Right lobe of liver (tissue), 6 donors: ENCODE measurements around the gene C1orf105. TPM values are rescaled to one million over a fixed set of nuclear protein-coding genes. Genes with fewer than 3 reads are reported as not detected.

Experiments used
- ATAC-seq, 4 donors: fragments of 200-7000 bp; cut with Tn5 transposase; one replicate each; pipeline ENCODE4 v1.9.1; 2020; ENCODE audit warnings: mild to moderate bottlenecking in 4 of 4, moderate library complexity in 4 of 4
- DNase-seq, 3 donors: peaks; one replicate each; pipeline ENCODE4 v3.0.0-alpha.2; 2020
- H3K27ac ChIP-seq, 3 donors: fragments of 200-600 bp; one replicate each; pipeline ENCODE4 v1.8.0; 2022
- H3K27me3 ChIP-seq, 2 donors: fragments of 200-600 bp; one replicate each; pipeline ENCODE4 v1.8.0; 2022
- H3K36me3 ChIP-seq, 4 donors: fragments of 200-600 bp; sonication (generic) in 1 of 4; one replicate each; pipeline versions ENCODE4 v1.5.1 to v1.8.0; 2017 to 2022; ENCODE audit warnings: control low read depth in 1 of 4
- H3K4me1 ChIP-seq, 4 donors: fragments of 200-600 bp; sonication (generic) in 1 of 4; one replicate each; pipeline versions ENCODE4 v1.5.1 to v1.8.0; 2017 to 2022; ENCODE audit warnings: control low read depth in 1 of 4
- H3K4me3 ChIP-seq, 3 donors: fragments of 200-600 bp; one replicate each; pipeline ENCODE4 v1.8.0; 2022
- H3K9me3 ChIP-seq, 4 donors: fragments of 200-600 bp; sonication (generic) in 1 of 4; one replicate each; pipeline versions ENCODE4 v1.5.1 to v1.8.0; 2017 to 2022; ENCODE audit warnings: control low read depth in 1 of 4
- CTCF ChIP-seq, 4 donors: fragments of 200-600 bp in 3 of 4; fragments of 450-650 bp in 1 of 4; IDR thresholded peaks; one replicate each; pipeline versions ENCODE4 v1.5.1 to v1.8.0; 2016 to 2022; ENCODE audit warnings: antibody characterized with exemption in 4 of 4, mild to moderate bottlenecking in 2 of 4
- POLR2A ChIP-seq: fragments of 450-650 bp; IDR thresholded peaks from one replicate; pipeline ENCODE4 v1.6.1; 2017; ENCODE audit warnings: antibody characterized with exemption, mild to moderate bottlenecking
- WGBS: methylation state at CpG from one replicate; pipeline ENCODE4 v1.1.6; 2018; ENCODE audit warnings: low coverage, low lambda C conversion rate; ENCODE audit not compliant: insufficient coverage; ENCODE audit errors: missing lambda C conversion rate; 5-methylcytosine and 5-hydroxymethylcytosine counted together
- intact Hi-C, 2 donors: fragments of 100-400 bp; cut with DNase I; formaldehyde crosslinking; loops; one replicate each; pipeline versions ENCODE4 v1.11.2 to v1.14.1; 2022
- total RNA-seq, 6 experiments: library from RNA; depleted of rRNA in 2 of 6; stranded (reverse); fragments of >200 nt in 2 of 6; fragmentation: NEBNext Ultra II Directional in 3 of 6; extraction: Animal tissue kit (Norgen Biotek cat#: 25700) in 3 of 6; gene quantifications; one replicate each; pipeline versions ENCODE4 v1.1.0 to v1.2.4, GENCODE V29; 2016 to 2023
- donor health status: DM: no; HTN: yes; CAD: no.
- donor health status: DM: no; HTN: no; CAD: no.
- donor health status: DM: no; HTN: no; CAD: no.
- donor health status: DM: no; HTN: yes; CAD: no.
- donor health status: DM: no; HTN: yes; CAD: no.

C1orf105 gene
- total RNA-seq, 6 experiments from 2014 or later = 0.24 to 1.3 (median 0.46) TPM; not detected in 2

GRCh38 chr1:172449585-172450523 is 29.4 kb downstream of the C1orf105 start:
- Histone ChIP-seq H3K9me3 (no peaks in the 10 kb centered on the region), H3K4me3 (peak overlapping the region in 1 of 3 donors; percentile 17), H3K36me3 (no peaks in the 10 kb centered on the region), H3K4me1 (peaks cover 0 to 21% (median 2%) of the 10 kb centered on the region in 4 donors), H3K27me3 (no peaks in the 10 kb centered on the region), H3K27ac (peak overlapping the region; percentile 17 to 66 (median 25))
- peak; percentile 81 to 94 (median 92) for ATAC-seq
- DNase-seq = peak; percentile 58 to 78 (median 74)
- intact Hi-C loops = loop anchor here (10.0 kb wide), 2 partner anchors 265 to 275 kb away; no protein-coding TSS in a partner anchor
- peak; percentile 82 to 94 (median 84) for TF ChIP-seq CTCF (IDR thresholded peaks at IDR 0.05)
- no peak for TF ChIP-seq POLR2A
- 53% methylated on average over 9 of the region's 18 CpGs for WGBS

- intact Hi-C loops = loop anchor here in 1 of 2 donors (10.0 kb wide), 1 partner anchor 264 kb away; no protein-coding TSS in a partner anchor
- Histone ChIP-seq H3K36me3 (no peaks in the 10 kb centered on the region), H3K27me3 (no peaks in the 10 kb centered on the region), H3K4me3 (peak overlapping the region in 1 of 3 donors; percentile 17), H3K9me3 (no peaks in the 10 kb centered on the region), H3K4me1 (peaks cover 0 to 21% (median 2%) of the 10 kb centered on the region in 4 donors), H3K27ac (peak overlapping the region; percentile 17 to 66 (median 25))
- TF ChIP-seq POLR2A (no peak), CTCF (IDR thresholded peaks at IDR 0.05) (no peak)
- peak; percentile 52 to 83 (median 77) for DNase-seq
- ATAC-seq = peak; percentile 62 to 84 (median 82)
- 28% methylated on average over 5 of the region's 7 CpGs for WGBS
These were observed 30.0 kb downstream of the C1orf105 start for GRCh38 chr1:172450524-172450885.

GRCh38 chr1:172451002-172451443 is 30.5 kb downstream of the C1orf105 start:
- Histone ChIP-seq H3K27me3 (no peaks in the 10 kb centered on the region), H3K9me3 (no peaks in the 10 kb centered on the region), H3K36me3 (no peaks in the 10 kb centered on the region), H3K27ac (peak overlapping the region; percentile 17 to 66 (median 25)), H3K4me3 (no peak overlapping the region), H3K4me1 (peaks cover 0 to 21% (median 2%) of the 10 kb centered on the region in 4 donors)
- TF ChIP-seq CTCF (IDR thresholded peaks at IDR 0.05) (no peak), POLR2A (no peak)
- DNase-seq = no peak
- WGBS = 19% methylated on average over 2 of the region's 2 CpGs
- ATAC-seq = peak; percentile 31 to 72 (median 48)
- intact Hi-C loops = loop anchor here in 1 of 2 donors (10.0 kb wide), 1 partner anchor 264 kb away; no protein-coding TSS in a partner anchor

GRCh38 chr1:172452536-172453152 is 32.2 kb downstream of the C1orf105 start:
- Histone ChIP-seq H3K4me1 (peaks cover 0 to 27% (median 2%) of the 10 kb centered on the region in 4 donors), H3K9me3 (no peaks in the 10 kb centered on the region), H3K4me3 (no peak overlapping the region), H3K36me3 (no peaks in the 10 kb centered on the region), H3K27me3 (no peaks in the 10 kb centered on the region), H3K27ac (no peak overlapping the region)
- DNase-seq (no peak), ATAC-seq (no peak)
- intact Hi-C loops = loop anchor here in 1 of 2 donors (10.0 kb wide), 1 partner anchor 262 kb away; no protein-coding TSS in a partner anchor
- TF ChIP-seq CTCF (IDR thresholded peaks at IDR 0.05) (no peak), POLR2A (no peak)
- WGBS = 69% methylated on average over 5 of the region's 7 CpGs
